ENCODE results near the gene RIN3. TPM values are rescaled to one million over a fixed set of nuclear protein-coding genes. Genes with fewer than 3 reads are reported as not detected.

The RIN3 gene
- total and polyA plus RNA-seq, 2 of the 4 experiments (the other 2 are of a cell fraction): 2.5 to 11.1 TPM

DNA sequence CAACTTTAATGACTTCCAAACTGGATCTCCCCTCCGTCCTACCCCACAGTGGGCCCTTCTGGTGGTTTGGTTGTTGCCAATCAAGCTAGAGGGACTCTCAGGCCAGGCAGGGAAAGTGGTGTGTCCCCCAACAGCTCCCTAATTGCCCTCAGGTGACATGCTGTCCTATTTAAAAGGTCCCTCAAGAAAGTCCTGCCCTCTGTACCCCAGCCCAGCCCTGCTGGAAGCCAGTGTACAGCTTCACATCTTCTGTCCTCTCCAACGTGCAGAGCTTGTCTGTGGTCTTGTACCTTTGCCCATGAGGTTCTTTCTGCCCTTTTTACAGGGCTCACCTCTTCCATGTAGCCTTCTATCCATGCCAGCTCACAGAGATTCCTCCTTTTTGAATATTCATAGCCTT, 4.2 kb downstream of the RIN3 start:
- Histone ChIP-seq H2AFZ (replicated peaks; ENCODE audit: low read length, poor library complexity) (no peak overlapping the region), H3K4me2 (ENCODE audit: low read depth, low read length) (no peak overlapping the region), H3K9me3 (ENCODE audit: control insufficient read depth, insufficient read depth, low read length) (no peaks in the 10 kb centered on the region), H2BK15ac (ENCODE audit: low read depth, low read length) (no peak overlapping the region), H2BK5ac (ENCODE audit: low read depth, low read length, poor library complexity, severe bottlenecking) (no peak overlapping the region), H3K9ac (ENCODE audit: low read depth, low read length) (no peak overlapping the region), H4K8ac (ENCODE audit: low read depth in 2 of 2, low read length in 2 of 2) (no peak overlapping the region), H3K4me1 (ENCODE audit: control insufficient read depth, insufficient read depth, low read length) (peaks cover 4% of the 10 kb centered on the region; the same call in 1 of the 2 replicates), H2AK5ac (ENCODE audit: low read depth, low read length) (no peak overlapping the region), H4K91ac (ENCODE audit: insufficient read depth, low read depth, low read length) (no peak overlapping the region), H2BK20ac (ENCODE audit: low read depth, low read length) (no peak overlapping the region), H3K27ac (ENCODE audit: insufficient read depth, low read length) (no peak overlapping the region), H3K9me1 (ENCODE audit: insufficient read depth, low read length) (peaks cover 7% of the 10 kb centered on the region; the same call in 1 of the 2 replicates), H3K56ac (ENCODE audit: extremely low read depth, insufficient read depth, low read length) (no peak overlapping the region), H3K23ac (ENCODE audit: low read depth, low read length) (0 out of 2 replicates have a peak overlapping the region, but pooled peaks have one; percentile 11), H3K79me1 (ENCODE audit: low read depth in 1 of 2, low read length in 2 of 2) (peaks cover 34 to 88% of the 10 kb centered on the region in 2 experiments), H4K5ac (ENCODE audit: low read depth, low read length) (no peak overlapping the region), H2AK9ac (replicated peaks; ENCODE audit: low read depth, low read length, poor library complexity) (peak overlapping the region; percentile 71), H2BK120ac (ENCODE audit: low read depth, low read length) (no peak overlapping the region), H4K20me1 (ENCODE audit: insufficient read depth, low read length) (peaks cover 18% of the 10 kb centered on the region), H3K36me3 (ENCODE audit: control insufficient read depth, insufficient read depth, low read length) (no peaks in the 10 kb centered on the region), H3K4me3 (ENCODE audit: insufficient read depth, low read depth, low read length) (no peak overlapping the region), H3K18ac (ENCODE audit: low read depth, low read length) (no peak overlapping the region), H3K27me3 (ENCODE audit: control insufficient read depth, insufficient read depth, low read length) (no peaks in the 10 kb centered on the region), H3K4ac (ENCODE audit: low read depth, low read length) (no peak overlapping the region), H3K14ac (replicated peaks; ENCODE audit: low read depth, low read length) (0 out of 2 replicates have a peak overlapping the region, but pooled peaks have one; percentile 29)
- in situ Hi-C loops (cut with MboI; ENCODE audit: low sequenced_read_pairs): no loop called here
- TF ChIP-seq CEBPB (IDR thresholded peaks at IDR 0.05; ENCODE audit: low read depth, low read length): no peak
- no peak for TF ChIP-seq RCOR1 (IDR thresholded peaks at IDR 0.05; ENCODE audit: insufficient replicate concordance, low read length)
- TF ChIP-seq RFX5 (IDR thresholded peaks at IDR 0.05; ENCODE audit: low read depth, low read length): no peak
- no peak for TF ChIP-seq NFE2L2 (IDR thresholded peaks at IDR 0.05; ENCODE audit: low read depth, low read length)
- TF ChIP-seq MXI1 (IDR thresholded peaks at IDR 0.05; ENCODE audit: borderline replicate concordance, low read depth, low read length): no peak
- TF ChIP-seq, protein P1, sequence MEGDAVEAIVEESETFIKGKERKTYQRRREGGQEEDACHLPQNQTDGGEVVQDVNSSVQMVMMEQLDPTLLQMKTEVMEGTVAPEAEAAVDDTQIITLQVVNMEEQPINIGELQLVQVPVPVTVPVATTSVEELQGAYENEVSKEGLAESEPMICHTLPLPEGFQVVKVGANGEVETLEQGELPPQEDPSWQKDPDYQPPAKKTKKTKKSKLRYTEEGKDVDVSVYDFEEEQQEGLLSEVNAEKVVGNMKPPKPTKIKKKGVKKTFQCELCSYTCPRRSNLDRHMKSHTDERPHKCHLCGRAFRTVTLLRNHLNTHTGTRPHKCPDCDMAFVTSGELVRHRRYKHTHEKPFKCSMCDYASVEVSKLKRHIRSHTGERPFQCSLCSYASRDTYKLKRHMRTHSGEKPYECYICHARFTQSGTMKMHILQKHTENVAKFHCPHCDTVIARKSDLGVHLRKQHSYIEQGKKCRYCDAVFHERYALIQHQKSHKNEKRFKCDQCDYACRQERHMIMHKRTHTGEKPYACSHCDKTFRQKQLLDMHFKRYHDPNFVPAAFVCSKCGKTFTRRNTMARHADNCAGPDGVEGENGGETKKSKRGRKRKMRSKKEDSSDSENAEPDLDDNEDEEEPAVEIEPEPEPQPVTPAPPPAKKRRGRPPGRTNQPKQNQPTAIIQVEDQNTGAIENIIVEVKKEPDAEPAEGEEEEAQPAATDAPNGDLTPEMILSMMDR (conservative IDR thresholded peaks at IDR 0.05; ENCODE audit: low read depth, low read length): no peak
- TF ChIP-seq BHLHE40 (IDR thresholded peaks at IDR 0.05; ENCODE audit: low read depth, low read length): no peak
- TF ChIP-seq MAZ (IDR thresholded peaks at IDR 0.05; ENCODE audit: borderline replicate concordance, low read depth, low read length): no peak
- no peak for TF ChIP-seq SMC3 (IDR thresholded peaks at IDR 0.05; ENCODE audit: low read depth, low read length)
- no peak for TF ChIP-seq FOS (IDR thresholded peaks at IDR 0.05; ENCODE audit: low read depth, low read length)
- CTCF ChIA-PET: no interaction called here
- ATAC-seq (ENCODE audit: low read depth) (no peak), DNase-seq (no peak)
- no TSS peak for BruUV-seq (replicated peaks)
- WGBS, 2 experiments (ENCODE audit: extremely low coverage in 2 of 2, insufficient read length in 1 of 2): 75% methylated on average over 1 of the region's 2 CpGs; no CpG with 5 or more reads in 1 of the 2 experiments
- intact Hi-C loops (cut with micrococcal nuclease): loop anchor here (10.0 kb wide), 1 partner anchor 127 kb away; no protein-coding TSS in a partner anchor
- dilution Hi-C loops (cut with HindIII; ENCODE audit: low sequenced_read_pairs, unreplicated experiment): no loop called here
- POLR2A ChIA-PET (ENCODE audit: unreplicated experiment): no interaction called here
